NB4 (cell line): ENCODE measurements around the gene RGS16.

Experiments
- CTCF ChIP-seq: IDR thresholded peaks from one replicate; pipeline ENCODE4 v1.5.1; 2012; ENCODE audit warnings: low read depth, low read length
- POLR2A ChIP-seq: IDR thresholded peaks from 2 replicates; pipeline ENCODE4 v1.6.1; 2011; ENCODE audit warnings: mild to moderate bottlenecking; ENCODE audit not compliant: insufficient read length; ENCODE audit errors: extremely low read depth

- TF ChIP-seq POLR2A = no peak
- no peak for TF ChIP-seq CTCF
These were observed 19.4 kb downstream of the RGS16 start for GRCh38 chr1:182584746-182585145.
